Neural cell (in vitro differentiated cells): Measurements from ENCODE around the gene DNMBP. TPM values are rescaled to one million over a fixed set of nuclear protein-coding genes. Genes with fewer than 3 reads are reported as not detected.
"Not testable (repeated sequence)": the region's sequence is repeated elsewhere in the genome, so short reads cannot be mapped to it uniquely, and the experiment has no call there.

Experiments used
- H2AFZ ChIP-seq: fragments of 200-600, 300-800 bp; sonication (generic), shearing (Covaris generic); 2 replicates; pipeline ENCODE4 v1.6.0; 2014; ENCODE audit warnings: low read depth, mild to moderate bottlenecking, antibody characterized with exemption, low read length, moderate library complexity
- H3F3A ChIP-seq: fragments of 200-600 bp; shearing (Covaris generic); 2 replicates; pipeline ENCODE4 v1.6.1; 2016; ENCODE audit warnings: mild to moderate bottlenecking, moderate library complexity, mixed read lengths, antibody characterized with exemption, low read length; ENCODE audit not compliant: insufficient read depth, poor library complexity, severe bottlenecking
- H3K27ac ChIP-seq: fragments of 200-600, 300-800 bp; sonication (generic), shearing (Covaris generic); 2 replicates; pipeline ENCODE4 v1.5.1; 2014; ENCODE audit warnings: mild to moderate bottlenecking, low read length, moderate library complexity
- H3K27me3 ChIP-seq: fragments of 300-800, 200-600 bp; sonication (generic), shearing (Covaris generic); 2 replicates; pipeline ENCODE4 v1.6.0; 2014; ENCODE audit warnings: mild to moderate bottlenecking, low read depth, low read length, moderate library complexity; ENCODE audit not compliant: insufficient read depth
- H3K36me3 ChIP-seq: fragments of 300-800, 200-600 bp; sonication (generic), shearing (Covaris generic); 2 replicates; pipeline ENCODE4 v1.5.1; 2014; ENCODE audit warnings: mild to moderate bottlenecking, antibody characterized with exemption, low read length, moderate library complexity; ENCODE audit not compliant: insufficient read depth
- H3K4me2 ChIP-seq: fragments of 300-800, 200-600 bp; sonication (generic), shearing (Covaris generic); 2 replicates; pipeline ENCODE4 v1.6.0; 2014; ENCODE audit warnings: mild to moderate bottlenecking, low read length
- H3K4me3 ChIP-seq: fragments of 300-800, 200-600 bp; sonication (generic), shearing (Covaris generic); 2 replicates; pipeline ENCODE4 v1.5.1; 2014; ENCODE audit warnings: mild to moderate bottlenecking, low read length, moderate library complexity
- H3K79me2 ChIP-seq: fragments of 200-600 bp; shearing (Covaris generic); replicated peaks from 2 replicates; pipeline ENCODE4 v1.6.0; 2014; ENCODE audit warnings: mild to moderate bottlenecking, low read length, moderate library complexity; ENCODE audit not compliant: insufficient read depth
- H3K9ac ChIP-seq: fragments of 300-800, 200-600 bp; sonication (generic), shearing (Covaris generic); 2 replicates; pipeline ENCODE4 v1.6.1; 2016; ENCODE audit warnings: mild to moderate bottlenecking, low read length, mixed read lengths
- H3K9me2 ChIP-seq: fragments of 200-600 bp; shearing (Covaris generic); 2 replicates; pipeline ENCODE4 v1.6.1; 2016; ENCODE audit warnings: mild to moderate bottlenecking, low read length, mixed read lengths; ENCODE audit not compliant: insufficient read depth
- H3K9me3 ChIP-seq: fragments of 200-600, 300-800 bp; sonication (generic), shearing (Covaris generic); 2 replicates; pipeline ENCODE4 v1.6.1; 2016; ENCODE audit warnings: mild to moderate bottlenecking, mixed run types, low read length, moderate library complexity, mixed read lengths
- H4K20me1 ChIP-seq: fragments of 200-600 bp; shearing (Covaris generic); 2 replicates; pipeline ENCODE4 v1.6.1; 2016; ENCODE audit warnings: mild to moderate bottlenecking, mixed run types; ENCODE audit not compliant: insufficient read depth
- CTCF ChIP-seq: fragments of 450-650 bp; IDR thresholded peaks from 2 replicates; pipeline ENCODE4 v1.5.1; 2014; ENCODE audit warnings: antibody characterized with exemption, mild to moderate bottlenecking, moderate library complexity; ENCODE audit not compliant: poor library complexity, severe bottlenecking
- EP300 ChIP-seq: fragments of 450-650 bp; conservative IDR thresholded peaks from 2 replicates; pipeline ENCODE4 v1.6.1; 2014; ENCODE audit warnings: antibody characterized with exemption, mild to moderate bottlenecking, moderate library complexity; ENCODE audit not compliant: poor library complexity, severe bottlenecking
- EZH2 ChIP-seq: fragments of 200-600, 300-800 bp; shearing (Covaris generic), sonication (generic); IDR thresholded peaks from 2 replicates; pipeline ENCODE4 v1.6.1; 2014; ENCODE audit warnings: antibody characterized with exemption, low read length, borderline replicate concordance, mild to moderate bottlenecking; ENCODE audit not compliant: insufficient read depth, poor library complexity, severe bottlenecking
- MXI1 ChIP-seq: fragments of 450-650 bp; conservative IDR thresholded peaks from 2 replicates; pipeline ENCODE4 v1.6.1; 2014; ENCODE audit warnings: antibody characterized with exemption, mild to moderate bottlenecking; ENCODE audit not compliant: poor library complexity, severe bottlenecking
- POLR2AphosphoS5 ChIP-seq: IDR thresholded peaks from 2 replicates; pipeline ENCODE4 v1.6.1; 2012
- RAD21 ChIP-seq: fragments of 450-650 bp; conservative IDR thresholded peaks from 2 replicates; pipeline ENCODE4 v1.6.1; 2014; ENCODE audit warnings: antibody characterized with exemption, mild to moderate bottlenecking, moderate library complexity
- REST ChIP-seq: IDR thresholded peaks from 2 replicates; pipeline ENCODE4 v1.6.1; 2012; ENCODE audit warnings: borderline replicate concordance
- SMC3 ChIP-seq: fragments of 450-650 bp; conservative IDR thresholded peaks from 2 replicates; pipeline ENCODE4 v1.6.1; 2014; ENCODE audit warnings: antibody characterized with exemption, mild to moderate bottlenecking, moderate library complexity; ENCODE audit not compliant: poor library complexity
- TAF1 ChIP-seq: IDR thresholded peaks from 2 replicates; pipeline ENCODE4 v1.6.1; 2012; ENCODE audit warnings: low read depth
- polyA plus RNA-seq: library from polyadenylated mRNA; depleted of rRNA; stranded (reverse); fragments of >200 nt; gene quantifications from 2 replicates; pipeline ENCODE4 v1.2.3, GENCODE V29; 2014

Gene DNMBP
- polyA plus RNA-seq, 1 donor from 2014 or later = 2.3 TPM

- H2AFZ ChIP-seq = no peak overlapping the region
- H3K4me3 ChIP-seq = no peak overlapping the region
- H3K79me2 ChIP-seq = no peaks in the 10 kb centered on the region
These were observed 139.5 kb downstream of the DNMBP start for GRCh38 chr10:99870123-99870730.

GRCh38 chr10:99869581-99870122, 140.1 kb downstream of the DNMBP start:
- Histone ChIP-seq H3K27me3 (no peaks in the 10 kb centered on the region), H2AFZ (no peak overlapping the region), H3K9ac (no peak overlapping the region), H4K20me1 (no peaks in the 10 kb centered on the region), H3K4me3 (no peak overlapping the region), H3F3A (no peaks in the 10 kb centered on the region), H3K79me2 (no peaks in the 10 kb centered on the region), H3K9me2 (no peaks in the 10 kb centered on the region), H3K9me3 (no peaks in the 10 kb centered on the region), H3K36me3 (no peaks in the 10 kb centered on the region), H3K4me2 (no peak overlapping the region), H3K27ac (no peak overlapping the region)
- TF ChIP-seq CTCF (no peak), RAD21 (no peak)

More at GRCh38 chr10:99870123-99870730, 139.5 kb downstream of the DNMBP start:
- Histone ChIP-seq H3K9me3 (no peaks in the 10 kb centered on the region), H3F3A (no peaks in the 10 kb centered on the region), H3K4me2 (no peak overlapping the region), H3K36me3 (no peaks in the 10 kb centered on the region), H3K9me2 (no peaks in the 10 kb centered on the region), H3K9ac (no peak overlapping the region), H4K20me1 (no peaks in the 10 kb centered on the region), H3K27ac (no peak overlapping the region), H3K27me3 (no peaks in the 10 kb centered on the region)
- TF ChIP-seq REST (no peak), EP300 (no peak), MXI1 (no peak), SMC3 (no peak), CTCF (no peak), TAF1 (no peak), RAD21 (no peak), POLR2AphosphoS5 (no peak), EZH2 (no peak)

GRCh38 chr10:99867250-99867649, 142.5 kb downstream of the DNMBP start:
- H3K79me2 ChIP-seq, H3K27me3 ChIP-seq, H3F3A ChIP-seq, H2AFZ ChIP-seq, H3K27ac ChIP-seq, H3K36me3 ChIP-seq, H3K9me2 ChIP-seq, H3K4me3 ChIP-seq, H3K4me2 ChIP-seq, H3K9me3 ChIP-seq, H4K20me1 ChIP-seq, H3K9ac ChIP-seq: not testable (repeated sequence)

- H3K4me2 ChIP-seq, H3K9ac ChIP-seq, H3K79me2 ChIP-seq, H3K36me3 ChIP-seq, H3K9me3 ChIP-seq, H3K27ac ChIP-seq, H3K4me3 ChIP-seq, H2AFZ ChIP-seq, H4K20me1 ChIP-seq, H3K27me3 ChIP-seq, H3K9me2 ChIP-seq, H3F3A ChIP-seq: not testable (repeated sequence)
These were observed 146.1 kb downstream of the DNMBP start for GRCh38 chr10:99863535-99864240.
